HTR-8/SVneo (cell line): ENCODE measurements around the gene F10.
A peak's percentile ranks its signal among the peaks of the same experiment; 100 is the strongest.
"Not testable (repeated sequence)": the region's sequence is repeated elsewhere in the genome, so short reads cannot be mapped to it uniquely, and the experiment has no call there.

Experiments
- DNase-seq: peaks from one replicate; pipeline ENCODE4 v3.0.0; 2011; ENCODE audit warnings: low spot score, mixed read lengths; ENCODE audit not compliant: insufficient read length
- FAIRE-seq: peaks from 2 replicates; lab custom pipeline; 2011; peaks lifted over from hg19 to GRCh38; lab: Jason Lieb, UNC

F10 gene

DNA sequence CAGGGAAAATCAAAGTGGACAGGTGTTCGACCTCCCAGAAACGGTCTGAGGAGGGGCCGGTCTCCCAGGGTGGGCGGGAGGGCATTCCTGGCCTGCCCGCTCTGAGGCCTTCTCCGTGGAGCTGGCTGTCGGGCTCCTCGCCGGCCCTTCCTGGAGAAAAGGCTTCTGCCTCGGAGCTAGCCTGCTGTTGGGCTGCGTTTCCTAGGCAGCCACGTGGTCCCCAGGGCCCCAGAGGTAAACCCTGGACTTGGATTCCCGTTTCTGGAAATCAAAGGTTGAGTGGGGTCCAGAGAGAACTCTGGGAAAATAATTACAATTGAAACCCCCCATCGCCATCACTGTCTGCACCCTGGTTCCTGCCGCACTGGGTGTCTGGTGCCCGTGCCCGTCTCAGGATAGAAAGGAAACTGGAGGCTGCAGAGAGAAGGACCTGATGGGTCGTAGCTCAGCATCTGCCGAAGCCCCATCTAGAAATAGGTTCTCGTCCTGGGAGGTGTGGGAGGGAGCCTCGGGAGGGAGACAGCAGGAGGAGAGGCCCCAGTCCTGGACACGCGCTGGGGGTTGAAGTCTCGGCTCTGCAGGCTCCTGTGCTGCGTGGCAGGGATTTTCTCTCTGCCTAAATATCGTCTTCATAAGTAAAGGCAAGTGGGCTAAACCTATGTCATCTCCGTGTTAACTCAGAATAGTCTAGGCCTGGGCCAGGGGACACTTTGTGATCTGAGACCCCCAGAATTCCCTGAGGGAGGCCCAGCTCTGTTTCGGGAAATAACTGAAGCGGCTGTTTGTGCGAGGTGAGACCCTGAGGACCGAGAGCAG is 28.2 kb downstream of the F10 start:
- no peak for FAIRE-seq
- DNase-seq, result no peak

DNA sequence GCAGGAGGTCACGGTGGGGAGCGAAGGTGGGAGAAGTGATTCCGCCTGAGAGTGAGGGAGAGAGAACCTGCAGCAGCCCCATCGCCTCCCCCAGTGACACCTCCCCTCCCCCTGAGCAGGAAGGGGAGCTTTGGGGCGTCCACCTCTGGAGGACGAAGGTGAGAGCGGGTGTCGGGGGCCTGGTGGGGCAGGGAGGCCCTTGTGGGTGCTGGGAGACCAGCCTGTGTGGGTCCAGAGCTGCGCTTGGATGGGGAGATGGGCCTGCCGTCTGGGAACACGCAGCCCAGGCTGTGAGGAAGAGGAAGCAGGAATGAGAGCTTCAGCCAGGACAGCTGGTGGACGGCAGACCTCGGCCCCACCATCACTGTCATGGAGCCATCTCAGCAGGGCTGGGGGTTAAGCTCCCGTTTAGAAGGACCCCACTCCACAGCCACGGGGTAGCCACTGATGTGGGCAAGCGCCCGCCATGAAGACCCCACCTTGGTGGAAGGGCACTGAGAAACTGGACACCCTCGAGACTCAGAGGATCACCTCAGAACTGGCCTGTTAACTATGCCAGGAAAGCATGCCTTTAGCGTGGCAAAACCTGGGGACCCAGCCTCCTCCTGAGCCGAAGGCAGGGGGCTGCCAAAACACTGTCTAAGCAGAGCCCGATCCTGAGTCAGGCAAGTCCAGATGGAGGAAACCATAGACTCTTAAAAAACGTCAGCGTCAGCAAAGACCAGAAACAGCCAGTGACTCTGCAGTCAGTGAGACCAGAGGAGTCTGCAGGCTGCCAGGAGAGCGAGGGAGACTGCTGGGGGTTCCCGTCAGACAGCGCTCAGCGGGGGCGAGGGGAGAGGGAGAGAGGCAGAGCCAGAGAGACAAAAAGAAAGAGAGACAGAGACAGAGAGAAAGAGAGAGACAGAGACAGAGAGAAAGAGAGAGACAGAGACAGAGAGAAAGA is 29.4 kb downstream of the F10 start:
- no peak for DNase-seq
- no peak for FAIRE-seq

DNA sequence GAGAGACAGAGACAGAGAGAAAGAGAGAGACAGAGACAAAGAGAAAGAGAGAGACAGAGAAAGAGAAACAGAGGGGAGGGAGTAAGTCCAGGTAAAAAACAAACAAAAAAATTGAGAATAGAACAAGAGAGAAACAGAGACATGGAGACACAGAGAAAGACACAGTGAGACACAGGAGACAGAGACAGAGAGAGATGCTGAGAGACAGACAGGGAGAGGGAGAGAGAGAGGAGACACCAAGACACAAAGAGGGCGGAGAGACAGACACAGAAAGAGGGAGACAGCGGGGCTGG is 30.0 kb downstream of the F10 start:
- FAIRE-seq (no peak), DNase-seq (no peak)

- DNase-seq, result no peak
Measured at GRCh38 chr13:113152984-113153809, 30.6 kb downstream of the F10 start.

DNA sequence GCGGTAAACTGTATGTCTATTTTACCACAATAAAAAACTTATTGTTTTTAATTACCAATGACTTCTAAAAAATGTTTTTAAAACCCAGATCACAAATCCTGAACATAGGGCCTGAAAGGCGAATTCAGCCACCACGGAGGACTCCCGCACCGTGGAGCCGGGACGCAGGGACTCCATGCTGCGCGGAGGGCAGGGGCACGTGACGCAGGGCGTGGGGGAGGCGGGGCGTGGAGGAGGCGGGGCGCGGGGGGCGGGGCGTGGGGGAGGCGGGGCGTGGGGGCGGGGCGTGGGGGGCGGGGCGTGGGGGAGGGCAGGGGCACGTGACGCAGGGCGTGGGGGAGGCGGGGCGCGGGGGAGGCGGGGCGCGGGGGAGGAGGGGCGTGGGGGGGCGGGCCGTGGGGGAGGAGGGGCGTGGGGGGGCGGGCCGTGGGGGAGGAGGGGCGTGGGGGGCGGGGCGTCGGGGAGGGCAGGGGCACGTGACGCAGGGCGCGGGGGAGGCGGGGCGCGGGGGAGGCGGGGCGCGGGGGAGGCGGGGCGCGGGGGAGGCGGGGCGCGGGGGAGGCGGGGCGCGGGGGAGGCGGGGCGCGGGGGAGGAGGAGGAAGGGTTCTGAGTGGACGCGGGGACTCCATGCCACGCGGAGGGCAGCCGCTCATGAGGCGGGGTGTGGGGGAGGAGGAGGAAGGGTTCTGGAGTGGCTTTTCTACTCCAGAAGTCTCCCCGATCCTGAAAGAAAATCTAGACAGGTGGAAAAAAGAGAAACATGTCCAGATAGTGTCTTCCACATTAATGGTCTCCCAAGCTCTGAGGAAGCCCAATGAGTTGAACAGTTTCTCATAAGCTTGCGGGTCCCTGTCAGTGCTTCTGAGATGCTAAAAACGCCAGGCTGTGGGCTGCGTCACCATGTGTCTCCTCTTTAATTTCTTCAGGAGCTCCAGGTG is 31.5 kb downstream of the F10 start:
- DNase-seq, result peak; percentile 60
- FAIRE-seq, result no peak

More at GRCh38 chr13:113152984-113153809, 30.6 kb downstream of the F10 start:
- FAIRE-seq, result no peak

- no peak for DNase-seq
- FAIRE-seq, result no peak
Measured at GRCh38 chr13:113155201-113155600, 32.6 kb downstream of the F10 start.

- FAIRE-seq (no peak), DNase-seq (no peak)
Measured at GRCh38 chr13:113155982-113156655, 33.5 kb downstream of the F10 start.

DNA sequence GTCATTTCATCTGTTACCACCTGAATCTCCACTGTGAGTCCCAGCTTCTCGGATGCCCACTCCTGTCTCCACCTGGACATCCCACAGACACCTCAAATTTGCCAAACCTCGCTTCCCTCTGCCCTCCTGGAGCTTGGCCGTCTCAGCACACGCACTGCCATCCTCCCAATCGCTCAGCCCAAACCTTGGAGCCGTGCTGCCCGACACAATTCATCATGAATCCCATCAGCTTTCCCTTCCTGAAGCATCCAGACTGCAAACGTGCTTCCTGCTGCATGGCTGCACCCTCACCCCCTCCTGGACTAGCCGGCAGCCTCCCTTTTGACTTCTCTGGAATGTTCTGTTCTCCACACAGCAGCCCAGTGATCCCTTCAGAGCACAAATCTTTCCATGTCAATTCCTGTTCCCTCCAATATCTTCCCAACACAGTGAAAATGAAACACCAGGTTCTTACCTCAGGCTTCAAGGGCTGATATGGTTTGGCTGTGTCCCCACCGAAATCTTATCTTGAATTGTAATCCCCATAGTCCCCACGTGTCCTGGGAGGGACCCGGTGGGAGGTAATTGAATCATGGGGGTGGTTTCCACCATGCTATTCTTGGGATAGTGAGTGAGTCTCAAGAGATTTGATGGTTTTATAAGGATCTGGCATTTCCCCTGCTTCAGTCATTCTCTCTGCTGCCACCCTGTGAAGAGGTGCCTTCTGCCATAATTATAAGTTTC is 34.8 kb downstream of the F10 start:
- DNase-seq (no peak), FAIRE-seq (no peak)

DNA sequence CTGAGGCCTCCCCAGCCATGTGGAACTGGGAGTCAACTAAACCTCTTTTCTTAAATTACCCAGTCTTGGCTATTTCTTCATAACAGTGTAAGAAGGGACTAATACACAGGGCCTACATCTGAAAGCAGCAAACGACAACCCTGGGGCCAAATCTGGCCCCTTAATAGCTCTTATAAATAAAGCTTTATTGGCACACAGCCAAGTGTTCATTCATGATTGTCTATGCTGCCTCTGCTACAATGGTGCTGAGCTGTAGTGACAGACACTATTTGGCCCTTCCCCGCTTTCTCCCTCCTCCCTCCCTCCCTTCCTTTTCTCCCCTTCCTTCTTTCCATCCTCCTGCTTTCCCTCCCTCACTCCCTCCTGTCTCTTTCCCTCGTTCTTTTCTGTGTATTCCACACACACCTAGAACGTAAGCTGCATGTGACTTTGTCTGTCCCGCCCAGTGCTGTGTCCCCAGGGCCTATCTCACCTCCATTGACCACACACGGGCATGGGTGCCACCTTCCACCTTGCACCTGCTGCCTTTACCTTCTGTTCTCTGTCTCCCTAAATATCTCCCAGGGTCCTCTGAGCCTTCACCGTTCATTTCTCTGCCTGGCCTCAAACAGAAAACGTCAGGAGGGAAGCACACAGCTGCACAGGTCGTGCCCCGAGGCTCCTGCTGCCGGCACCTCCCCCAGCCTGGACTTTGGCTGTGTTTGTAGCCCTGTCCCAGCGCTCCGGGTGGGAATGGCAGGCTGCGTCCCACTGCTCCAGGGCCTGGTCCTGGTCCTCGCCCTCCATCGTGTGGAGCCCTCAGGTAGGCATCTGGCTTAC is 35.5 kb downstream of the F10 start, which contains the start of gene PROZ:
Gene PROZ, plus strand, starts transcription at position 720 of the 819 bp plus-strand sequence. Its CDS starts 13 bp downstream, at position 733.
- FAIRE-seq, result no peak
- no peak for DNase-seq

DNA sequence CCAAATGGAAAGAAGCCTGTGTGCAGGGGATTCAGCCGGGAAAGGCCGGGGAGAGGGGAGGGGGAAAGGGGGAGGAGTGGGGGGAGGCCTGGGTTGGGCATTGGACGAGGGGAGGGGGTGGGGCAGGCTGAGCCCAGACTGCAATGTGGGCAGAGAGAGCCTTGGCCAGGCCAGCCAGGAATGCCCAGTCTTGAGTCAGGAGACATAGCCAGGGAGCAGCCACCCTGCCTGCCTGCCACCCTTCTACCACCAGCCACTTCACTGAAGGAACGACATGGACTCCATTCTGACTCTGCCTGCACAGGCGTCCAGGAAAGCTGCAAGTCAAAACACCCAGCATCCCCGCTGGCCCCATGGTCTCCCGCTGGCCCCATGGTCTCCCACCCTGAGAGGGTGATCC is 36.3 kb downstream of the F10 start:
- no peak for FAIRE-seq

DNA sequence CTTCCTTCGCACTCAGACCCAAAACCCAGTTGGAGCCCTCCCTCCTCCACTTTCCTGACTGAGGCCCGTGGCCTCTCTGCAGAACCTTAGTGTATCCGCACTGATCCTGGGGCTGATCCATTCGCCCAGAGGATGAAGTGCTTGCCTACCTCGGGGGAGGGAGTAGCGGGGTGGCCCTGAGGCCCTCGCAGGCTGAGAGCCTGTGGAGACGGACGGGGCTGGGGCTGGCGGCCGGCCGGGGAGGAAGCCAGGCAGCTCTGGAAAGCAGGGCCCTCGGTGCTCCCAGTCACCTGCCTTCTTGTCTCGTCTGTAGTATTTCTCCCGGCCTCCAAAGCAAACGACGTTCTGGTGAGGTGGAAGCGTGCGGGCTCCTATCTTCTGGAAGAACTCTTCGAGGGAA is 37.1 kb downstream of the F10 start:
- FAIRE-seq, result no peak

More for the DNA sequence above, 36.3 kb downstream of the F10 start:
- DNase-seq, result no peak

GRCh38 chr13:113160983-113161382 is 38.4 kb downstream of the F10 start:
- FAIRE-seq, result no peak
- no peak for DNase-seq

More for the DNA sequence above, 37.1 kb downstream of the F10 start:
- DNase-seq, result no peak

DNA sequence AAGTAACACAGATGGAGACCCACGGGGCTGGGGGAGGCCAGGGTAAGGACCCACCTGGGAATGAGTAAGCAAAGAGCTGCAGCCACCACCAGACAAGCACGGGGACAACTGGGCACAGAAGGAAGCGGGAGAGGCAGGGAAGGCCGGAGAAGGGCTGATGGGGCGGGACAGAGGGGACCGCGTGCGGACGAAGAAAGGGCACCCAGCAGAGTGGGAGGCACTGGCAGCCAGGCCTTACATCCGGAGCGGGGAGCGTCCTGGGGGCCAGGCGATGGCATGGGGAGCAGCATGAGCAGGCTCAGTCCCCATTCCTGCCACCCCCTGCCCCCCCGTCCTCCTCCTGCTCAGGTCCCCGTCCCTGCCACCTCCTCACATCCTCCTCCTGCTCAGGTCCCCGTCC is 38.8 kb downstream of the F10 start:
- DNase-seq (no peak), FAIRE-seq (no peak)

GRCh38 chr13:113161975-113162374 is 39.4 kb downstream of the F10 start:
- DNase-seq, FAIRE-seq: not testable (repeated sequence)

DNA sequence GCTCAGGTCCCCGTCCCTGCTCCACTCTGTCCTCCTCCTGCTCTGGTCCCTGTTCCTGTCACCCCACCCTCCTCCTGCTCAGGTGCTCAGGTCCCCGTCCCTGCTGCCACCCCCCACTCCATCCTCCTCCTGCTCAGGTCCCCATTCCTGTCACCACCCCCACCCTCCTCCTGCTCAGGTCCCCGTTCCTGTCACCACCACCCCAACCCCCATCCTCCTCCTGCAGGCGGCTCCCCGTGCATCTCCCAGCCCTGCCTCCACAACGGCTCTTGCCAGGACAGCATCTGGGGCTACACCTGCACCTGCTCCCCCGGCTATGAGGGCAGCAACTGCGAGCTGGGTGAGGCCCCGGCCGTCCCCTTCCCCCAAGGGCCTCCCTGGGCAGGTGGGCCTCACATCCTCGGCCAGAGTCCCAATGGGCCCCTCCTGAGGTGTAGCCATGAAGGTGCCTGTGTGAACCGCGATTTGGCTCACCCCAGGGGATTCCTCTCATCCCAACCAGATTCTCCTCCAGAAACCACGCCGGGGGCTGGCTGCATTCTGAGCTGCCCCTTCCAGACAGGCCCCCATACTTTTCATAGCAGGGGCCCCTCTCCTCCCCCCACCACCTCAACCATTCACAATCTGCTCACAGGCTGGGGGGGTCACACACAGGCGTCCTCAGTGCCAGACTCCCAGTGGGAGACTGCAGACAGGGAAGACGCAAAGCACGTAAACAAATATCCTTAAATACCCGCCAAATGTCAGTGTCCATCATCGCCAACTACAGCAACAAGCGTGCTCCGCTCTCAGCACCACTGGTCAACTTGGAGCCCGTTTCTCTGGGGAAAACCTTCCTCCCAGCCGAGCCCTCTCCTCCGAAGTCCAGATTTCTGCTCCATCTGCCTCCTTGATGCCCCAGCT is 40.4 kb downstream of the F10 start:
- FAIRE-seq, result no peak

DNA sequence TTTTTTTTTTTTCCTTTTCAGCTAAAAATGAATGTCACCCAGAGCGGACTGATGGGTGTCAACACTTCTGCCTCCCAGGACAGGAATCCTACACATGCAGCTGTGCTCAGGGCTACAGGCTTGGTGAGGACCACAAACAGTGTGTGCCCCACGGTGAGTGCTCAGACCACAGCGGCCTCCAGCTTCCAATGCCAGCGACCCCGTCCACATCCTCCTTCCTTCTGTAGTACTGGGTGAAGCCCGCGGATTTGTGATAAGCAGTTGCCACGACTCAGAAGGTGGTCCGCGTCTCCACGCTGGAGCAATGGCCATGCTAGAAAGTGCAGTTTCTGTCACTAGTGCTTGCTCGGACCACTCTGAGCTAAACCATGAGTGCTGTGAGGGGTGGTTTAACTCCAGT is 41.9 kb downstream of the F10 start:
- no peak for FAIRE-seq

More for the DNA sequence above, 40.4 kb downstream of the F10 start:
- DNase-seq, result no peak

More for the DNA sequence above, 41.9 kb downstream of the F10 start:
- no peak for DNase-seq
